Dermis microvascular lymphatic vessel endothelial cell (primary cell): ENCODE results near the gene IGSF9. TPM values are rescaled to one million over a fixed set of nuclear protein-coding genes. Genes with fewer than 3 reads are reported as not detected.

Source experiments
- DNase-seq, 2 donors: peaks; one replicate each; pipeline versions ENCODE4 v3.0.0 to v3.0.0-alpha.2; 2010; ENCODE audit warnings: low read depth in 2 of 2
- total RNA-seq: library from RNA; depleted of rRNA; stranded (reverse); fragments of >200 nt; gene quantifications from 2 replicates; pipeline ENCODE4 v1.2.1, GENCODE V29; 2014

IGSF9 gene
- total RNA-seq, 1 donor from 2014 or later: not detected

GRCh38 chr1:159972443-159973205, 27.2 kb upstream of the IGSF9 start:
- no peak for DNase-seq

- DNase-seq: no peak
Measured at GRCh38 chr1:159970932-159971342, 25.5 kb upstream of the IGSF9 start.

GRCh38 chr1:159968901-159969300, 23.5 kb upstream of the IGSF9 start:
- DNase-seq: no peak

GRCh38 chr1:159965263-159965662, 19.9 kb upstream of the IGSF9 start:
- no peak for DNase-seq

- DNase-seq: no peak
Measured at GRCh38 chr1:159964144-159964543, 18.7 kb upstream of the IGSF9 start.

- DNase-seq: no peak
Measured at GRCh38 chr1:159962176-159962575, 16.8 kb upstream of the IGSF9 start.

GRCh38 chr1:159961636-159962035, 16.2 kb upstream of the IGSF9 start:
- no peak for DNase-seq

- no peak for DNase-seq
Measured at GRCh38 chr1:159960721-159961381, 15.4 kb upstream of the IGSF9 start.

GRCh38 chr1:159959451-159959850, 14.0 kb upstream of the IGSF9 start:
- DNase-seq: no peak

GRCh38 chr1:159958719-159959380, 13.4 kb upstream of the IGSF9 start:
- DNase-seq: no peak

GRCh38 chr1:159957824-159958268, 12.4 kb upstream of the IGSF9 start:
- DNase-seq: no peak

- no peak for DNase-seq
Measured at GRCh38 chr1:159955456-159955855, 10.0 kb upstream of the IGSF9 start.

GRCh38 chr1:159953536-159954515, 8.4 kb upstream of the IGSF9 start, which contains the start of gene SLAMF9:
TSS of gene SLAMF9 (minus strand) at chr1:159954237. CDS start at chr1:159954137, 100 bp downstream.
- DNase-seq: no peak

- no peak for DNase-seq
Measured at GRCh38 chr1:159952932-159953331, 7.5 kb upstream of the IGSF9 start.

GRCh38 chr1:159951551-159951950, 6.1 kb upstream of the IGSF9 start:
- no peak for DNase-seq

- DNase-seq: no peak
Measured at GRCh38 chr1:159951016-159951415, 5.6 kb upstream of the IGSF9 start.

- DNase-seq: no peak
Measured at GRCh38 chr1:159949981-159950381, 4.6 kb upstream of the IGSF9 start.

GRCh38 chr1:159949123-159949522, 3.7 kb upstream of the IGSF9 start:
- no peak for DNase-seq

- DNase-seq: no peak
Measured at GRCh38 chr1:159947942-159948341, 2.5 kb upstream of the IGSF9 start.

- no peak for DNase-seq
Measured at GRCh38 chr1:159946242-159947187, 1.1 kb upstream of the IGSF9 start.
